GM18907 (cell line): ENCODE measurements around the gene TSC22D1.
"Not testable (repeated sequence)": the region's sequence is repeated elsewhere in the genome, so short reads cannot be mapped to it uniquely, and the experiment has no call there.

ENCODE experiments used
- ATAC-seq: cut with Tn5 transposase; IDR thresholded peaks from one replicate; pipeline ENCODE4 v1.9.1; 2021; ENCODE audit warnings: mild to moderate bottlenecking, moderate library complexity; ENCODE audit not compliant: unreplicated experiment

The TSC22D1 gene

GRCh38 chr13:44507639-44508038 is 68.5 kb downstream of the TSC22D1 start:
- no peak for ATAC-seq

DNA sequence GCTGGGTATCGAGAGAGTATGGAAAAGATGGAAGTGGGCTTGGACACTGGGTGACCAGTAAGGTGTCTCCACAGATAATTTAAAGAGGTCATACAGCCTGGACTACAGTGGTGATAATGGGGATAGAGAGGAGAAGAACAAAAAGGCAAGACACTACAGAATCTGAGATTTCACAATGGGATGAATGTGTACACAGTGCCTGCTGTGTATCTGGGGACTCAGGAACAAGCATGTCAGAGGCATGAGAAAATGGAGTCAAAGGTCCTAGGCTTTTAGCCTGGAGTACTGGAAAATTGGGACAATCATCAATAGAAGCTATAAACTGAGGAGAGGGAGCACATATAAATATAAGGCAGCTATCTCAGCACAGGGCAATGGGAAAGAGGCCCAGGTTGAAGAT is 69.4 kb downstream of the TSC22D1 start:
- no peak for ATAC-seq

GRCh38 chr13:44506251-44506650 is 69.9 kb downstream of the TSC22D1 start:
- ATAC-seq, result no peak

- ATAC-seq, result no peak
These were observed 72.0 kb downstream of the TSC22D1 start for GRCh38 chr13:44504116-44504515.

GRCh38 chr13:44498969-44499368 is 77.2 kb downstream of the TSC22D1 start:
- no peak for ATAC-seq

- ATAC-seq, result no peak
These were observed 77.6 kb downstream of the TSC22D1 start for GRCh38 chr13:44498502-44498901.

DNA sequence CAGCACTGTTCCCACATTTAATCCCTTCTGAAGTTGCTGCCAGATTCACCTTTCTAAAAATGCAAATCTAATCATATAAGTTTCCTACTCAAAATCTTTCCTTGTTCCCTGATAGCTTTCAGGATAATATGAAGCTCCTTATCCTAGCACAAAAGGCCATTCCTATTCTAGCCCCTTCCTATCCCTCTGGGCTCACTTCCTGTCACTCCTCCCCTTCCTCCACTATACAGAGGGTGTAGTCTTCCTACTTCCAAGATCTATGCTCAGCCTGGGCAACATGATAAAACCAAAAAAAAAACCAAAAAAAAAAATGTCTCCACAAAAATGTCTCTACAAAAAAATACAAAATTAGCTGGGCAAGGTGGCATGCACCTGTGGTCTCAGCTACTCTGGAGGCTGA is 78.3 kb downstream of the TSC22D1 start:
- ATAC-seq, result no peak

- no peak for ATAC-seq
These were observed 82.8 kb downstream of the TSC22D1 start for GRCh38 chr13:44493213-44493812.

DNA sequence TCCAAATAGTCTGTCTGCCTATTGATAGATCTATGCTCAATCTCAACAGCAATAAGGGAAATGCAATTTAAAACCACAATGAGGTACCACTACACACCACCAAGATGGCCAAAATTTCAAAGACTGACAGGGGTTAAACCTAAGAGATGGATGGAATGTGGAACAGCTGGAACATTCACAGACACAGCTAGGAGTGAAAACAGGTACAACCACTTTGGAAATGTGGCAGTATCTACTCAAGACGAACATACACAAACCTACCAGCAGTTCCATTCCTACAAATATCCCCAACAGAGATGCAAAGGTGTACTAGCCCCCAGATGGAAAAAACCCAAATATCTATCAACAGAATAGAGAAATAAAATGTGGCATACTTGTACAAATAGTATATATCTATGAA is 86.4 kb downstream of the TSC22D1 start:
- ATAC-seq, result no peak

GRCh38 chr13:44487989-44488388 is 88.1 kb downstream of the TSC22D1 start:
- peak; percentile 62 for ATAC-seq

DNA sequence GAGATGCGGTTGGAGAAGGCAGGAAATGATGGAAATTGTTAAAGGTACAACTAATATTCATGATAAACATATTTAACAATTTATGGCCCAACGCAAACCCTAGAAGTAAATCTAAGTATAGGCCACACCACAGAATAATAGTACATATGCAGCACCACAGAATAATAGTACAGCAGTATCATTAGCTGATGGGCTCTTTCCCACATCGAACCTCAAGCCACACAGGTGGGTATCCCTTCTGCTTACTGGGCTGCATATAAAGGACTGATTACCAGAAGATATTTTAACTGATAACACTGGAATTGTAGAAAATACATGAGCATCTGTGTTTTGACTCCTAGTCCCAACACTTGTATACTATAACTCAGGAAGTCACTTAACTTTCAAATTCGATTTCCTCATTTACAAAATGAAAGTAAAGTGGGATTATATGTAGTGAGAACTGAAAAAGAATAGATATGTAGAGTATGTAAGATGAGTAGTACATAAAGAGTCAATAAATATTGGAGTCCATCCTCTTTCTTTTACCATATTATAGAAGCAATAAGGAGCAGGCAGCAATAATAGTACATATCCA is 91.5 kb downstream of the TSC22D1 start:
- peak; percentile 49 for ATAC-seq

GRCh38 chr13:44474122-44474910 is 101.8 kb downstream of the TSC22D1 start:
- ATAC-seq, result no peak

- no peak for ATAC-seq
These were observed 104.4 kb downstream of the TSC22D1 start for GRCh38 chr13:44471686-44472085.

DNA sequence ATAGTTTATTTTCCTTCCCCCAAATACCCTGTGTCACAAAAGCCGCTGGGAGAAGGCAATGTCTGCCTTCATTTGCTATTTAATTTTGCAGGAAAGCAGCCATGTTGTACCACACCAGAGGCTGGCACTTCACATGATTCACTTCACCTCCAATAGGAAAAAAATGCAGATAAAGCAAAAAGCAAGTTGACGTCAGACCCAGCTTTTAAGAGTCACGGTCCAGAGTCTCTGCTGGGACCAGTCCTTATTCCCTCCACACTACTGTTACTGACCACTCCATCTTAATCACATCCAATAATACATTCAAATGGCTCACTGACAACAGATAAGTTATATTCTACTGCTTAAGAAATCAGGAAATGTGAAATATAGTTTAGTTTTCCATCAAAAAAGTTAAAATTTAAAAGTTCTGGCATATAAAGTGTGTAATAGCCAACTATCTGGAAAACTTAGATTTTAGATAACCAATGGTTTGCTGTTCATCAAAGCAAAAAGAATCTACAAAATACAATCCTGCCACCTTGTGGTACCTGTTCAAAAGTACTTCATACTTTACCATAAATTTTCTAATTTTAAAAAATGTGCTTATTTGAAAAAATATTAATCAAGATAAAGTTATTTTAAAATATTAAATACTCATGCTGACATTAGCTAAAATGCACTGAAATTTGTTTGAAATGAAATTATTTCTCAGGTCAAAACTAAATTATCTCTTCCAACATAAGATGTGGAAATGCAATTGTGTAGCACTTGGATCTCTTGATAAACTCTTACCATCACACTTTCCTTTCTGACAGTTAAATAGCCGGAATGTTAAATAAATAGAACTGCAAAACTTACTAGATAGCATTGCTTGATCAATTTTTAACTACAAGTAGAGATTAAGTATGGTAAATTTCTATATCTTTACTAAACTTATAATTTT is 105.2 kb downstream of the TSC22D1 start:
- ATAC-seq, result no peak

- ATAC-seq, result no peak
These were observed 107.3 kb downstream of the TSC22D1 start for GRCh38 chr13:44468874-44469273.

GRCh38 chr13:44465318-44465717 is 110.8 kb downstream of the TSC22D1 start:
- ATAC-seq, result no peak

DNA sequence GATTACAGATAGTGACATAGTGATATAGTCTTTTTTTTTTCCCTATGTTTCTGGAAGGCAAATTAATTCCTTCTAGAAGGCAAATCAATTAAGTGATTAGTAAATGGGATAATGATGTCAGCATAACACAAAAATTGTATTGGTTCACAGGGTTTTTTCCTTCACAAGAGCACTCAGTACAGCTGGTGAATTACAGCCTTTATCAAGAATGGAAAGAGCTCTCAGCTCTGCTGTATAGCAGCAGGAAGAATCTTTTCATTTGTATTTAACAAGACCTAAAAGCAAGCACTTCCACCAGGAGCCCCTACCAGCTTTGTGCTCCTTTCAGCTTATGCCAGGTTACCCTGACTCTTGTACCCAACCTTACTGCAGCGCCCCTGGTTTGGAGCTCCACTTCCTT is 111.7 kb downstream of the TSC22D1 start:
- no peak for ATAC-seq

DNA sequence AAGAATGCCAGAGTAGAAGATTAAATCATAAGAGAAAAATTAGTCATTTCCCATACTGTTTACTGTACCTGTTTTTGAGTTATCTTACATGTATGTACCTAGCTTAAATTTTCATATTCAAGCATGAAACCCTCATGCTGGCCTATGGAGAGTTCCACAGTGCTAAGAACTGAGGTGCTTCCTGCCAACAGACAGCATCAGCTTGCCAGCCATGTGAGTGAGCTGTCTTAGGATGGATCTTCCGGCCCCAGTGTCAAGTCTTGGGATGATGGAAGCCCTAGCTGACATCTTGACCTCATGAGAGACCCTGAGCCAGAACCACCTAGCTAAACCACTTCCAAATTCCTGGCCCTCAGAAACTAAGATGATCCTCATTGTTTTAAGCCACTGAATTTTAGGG is 112.4 kb downstream of the TSC22D1 start:
- no peak for ATAC-seq

- no peak for ATAC-seq
These were observed 116.5 kb downstream of the TSC22D1 start for GRCh38 chr13:44459674-44460073.

DNA sequence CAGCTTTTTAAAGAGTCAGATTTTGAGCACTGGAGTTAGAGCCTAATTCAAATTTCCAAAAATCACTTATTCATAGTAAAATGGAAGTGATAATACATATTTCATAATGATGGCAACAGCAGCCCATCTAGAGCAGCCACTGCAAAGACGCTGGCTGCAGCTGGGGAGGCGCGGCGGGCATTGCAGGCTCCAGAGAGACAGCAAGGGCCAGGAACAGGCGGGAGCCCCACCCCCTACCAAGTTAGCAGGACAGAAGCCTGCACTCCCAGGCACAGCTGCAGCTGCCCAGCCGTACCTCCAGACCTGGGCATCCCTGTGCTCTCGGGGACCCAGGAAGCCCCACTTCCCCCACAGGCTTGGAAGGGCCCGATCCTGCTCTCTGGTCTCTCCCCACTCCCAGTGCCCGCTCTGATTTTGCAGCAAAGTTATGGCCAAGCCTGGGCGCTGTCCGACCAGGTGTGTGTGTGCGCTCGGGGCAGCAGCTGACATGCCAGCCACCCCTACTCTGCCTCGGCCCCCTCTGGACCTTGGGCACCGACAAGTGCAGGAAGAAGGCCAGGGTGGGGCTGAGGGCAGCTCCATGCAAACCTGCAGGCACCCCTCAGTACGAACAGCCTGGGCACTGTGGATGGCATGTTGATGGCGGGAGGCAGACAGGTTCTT is 117.7 kb downstream of the TSC22D1 start:
- ATAC-seq, result no peak

DNA sequence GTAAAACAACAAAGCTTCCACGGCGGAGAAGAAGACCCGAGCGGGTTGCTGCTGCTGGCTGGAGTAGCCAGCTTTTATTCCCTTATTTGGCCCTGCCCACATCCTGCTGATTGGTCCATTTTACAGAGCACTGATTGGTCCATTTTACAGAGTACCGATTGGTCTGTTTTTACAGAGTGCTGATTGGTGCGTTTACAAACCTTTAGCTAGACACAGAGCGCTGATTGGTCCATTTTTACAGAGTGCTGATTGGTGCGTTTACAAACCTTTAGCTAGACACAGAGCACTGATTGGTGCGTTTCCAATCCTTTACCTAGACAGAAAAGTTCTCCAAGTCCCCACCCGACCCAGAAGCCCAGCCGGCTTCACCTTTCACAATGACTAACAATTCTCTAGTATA is 119.9 kb downstream of the TSC22D1 start:
- ATAC-seq, result not testable (repeated sequence)
